Stomach (tissue), 4 donors: ENCODE measurements around the gene IP6K3.

Source experiments
- CTCF ChIP-seq, 7 experiments: fragments of 450-650 bp in 4 of 7; fragments of 200-600 bp in 3 of 7; sonication (generic) in 3 of 7; IDR thresholded peaks; one replicate each; pipeline ENCODE4 v1.5.1; 2016 to 2019; ENCODE audit warnings: antibody characterized with exemption in 7 of 7, control low read depth in 2 of 7, mild to moderate bottlenecking in 1 of 7
- EP300 ChIP-seq: sonication (generic); formaldehyde crosslinking; IDR thresholded peaks from one replicate; pipeline ENCODE4 v1.6.1; 2017; ENCODE audit warnings: antibody characterized with exemption

- TF ChIP-seq CTCF (IDR thresholded peaks at IDR 0.05) (no peak), EP300 (no peak)
These were observed 18.8 kb downstream of the IP6K3 start for GRCh38 chr6:33727932-33728331.
